Dendritic cell treated with granulocyte-macrophage colony-stimulating factor and Interleukin-4, amounts not matched to agents 40 ng/mL and 50 ng/mL, for 4 days (primary cell): Measurements from ENCODE around the gene TBX3.

Source experiments
- H3K27ac Mint-ChIP-seq: one replicate; pipeline ENCODE4 v1.8.0; 2022; ENCODE audit warnings: mild to moderate bottlenecking, mixed read lengths
- H3K27me3 Mint-ChIP-seq: one replicate; pipeline ENCODE4 v1.8.0; 2022; ENCODE audit warnings: mild to moderate bottlenecking, mixed read lengths
- H3K36me3 Mint-ChIP-seq: one replicate; pipeline ENCODE4 v1.8.0; 2022; ENCODE audit warnings: low read depth, mixed read lengths
- H3K4me1 Mint-ChIP-seq: one replicate; pipeline ENCODE4 v1.8.0; 2022; ENCODE audit warnings: low read depth, mixed read lengths
- H3K4me3 Mint-ChIP-seq: one replicate; pipeline ENCODE4 v1.8.0; 2022; ENCODE audit warnings: mild to moderate bottlenecking, moderate library complexity, mixed read lengths
- H3K9me3 Mint-ChIP-seq: one replicate; pipeline ENCODE4 v1.8.0; 2022; ENCODE audit warnings: mixed read lengths
- intact Hi-C: fragments of 100-400 bp; cut with micrococcal nuclease; formaldehyde crosslinking; loops from one replicate; pipeline ENCODE4 v1.15.0; 2022

Gene TBX3

DNA sequence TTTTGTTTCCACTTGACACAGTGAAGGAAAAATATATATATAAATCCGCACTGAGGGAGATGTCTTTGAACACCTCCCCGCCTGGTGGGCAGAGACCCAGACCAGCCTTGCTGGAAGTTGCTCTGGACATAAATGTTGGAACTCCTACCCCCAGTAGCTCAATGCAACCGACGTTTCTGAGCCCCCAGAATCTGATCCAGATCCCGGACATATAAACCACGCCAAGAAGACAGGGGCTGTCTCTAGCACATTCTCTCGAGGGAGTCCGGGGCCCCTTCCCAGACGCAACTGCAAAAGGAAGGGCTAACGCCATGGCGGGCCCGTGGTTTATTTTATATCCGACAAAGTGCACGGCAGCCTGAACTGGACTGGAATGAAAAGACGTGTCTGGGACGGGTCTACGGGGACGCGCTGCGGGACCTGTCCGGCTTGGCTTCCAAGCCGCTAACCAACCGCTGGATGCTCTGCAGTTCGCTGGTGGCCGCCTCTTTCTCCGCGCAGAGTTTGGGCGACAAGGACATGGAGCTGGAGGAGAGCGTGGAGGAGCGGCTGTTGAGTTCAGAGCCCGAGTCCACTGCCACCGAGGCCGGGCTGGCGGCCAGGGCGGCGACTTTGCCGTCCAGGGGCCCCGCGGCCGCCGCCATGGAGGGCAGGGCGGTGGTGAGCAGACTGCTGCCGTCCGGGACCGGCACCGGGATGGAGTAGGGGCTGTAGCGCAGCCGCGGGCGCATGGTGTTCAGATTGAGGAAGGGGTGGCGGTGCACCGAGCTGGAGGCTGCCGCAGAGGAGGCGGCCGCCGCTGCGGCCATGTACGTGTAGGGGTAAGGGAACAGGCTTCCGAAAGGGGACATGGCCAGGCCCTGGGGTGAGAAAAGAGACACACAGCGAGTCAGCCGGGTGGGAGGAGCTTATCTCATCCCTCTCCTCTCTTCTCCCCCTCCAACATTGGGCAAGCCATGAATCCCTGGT is 12.2 kb downstream of the TBX3 start:
- Mint-ChIP-seq H3K27ac (no peak overlapping the region), H3K9me3 (no peaks in the 10 kb centered on the region), H3K36me3 (no peaks in the 10 kb centered on the region), H3K4me1 (peaks cover 7% of the 10 kb centered on the region), H3K27me3 (peaks cover 93% of the 10 kb centered on the region), H3K4me3 (no peak overlapping the region)
- intact Hi-C loops = no loop called here

DNA sequence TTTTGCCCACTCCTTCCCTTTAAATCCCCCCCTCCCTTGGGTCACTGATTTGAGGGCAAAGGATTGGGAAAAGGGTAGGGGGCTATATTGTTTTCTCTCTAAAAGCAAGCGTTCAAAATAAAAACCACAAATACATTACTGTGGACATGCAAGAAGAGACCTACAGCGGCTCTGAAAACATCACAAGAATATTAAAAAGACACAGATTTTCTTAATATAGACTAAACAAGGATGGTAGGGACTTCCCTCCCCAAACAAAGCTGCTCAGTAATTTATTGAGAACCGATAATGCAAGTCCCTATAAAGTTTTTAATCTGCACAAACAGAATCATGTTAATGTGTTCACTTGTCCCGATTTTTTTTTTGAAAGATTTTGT is 12.9 kb downstream of the TBX3 start:
- Mint-ChIP-seq H3K4me1 (peaks cover 7% of the 10 kb centered on the region), H3K27ac (no peak overlapping the region), H3K4me3 (no peak overlapping the region), H3K27me3 (peaks cover 92% of the 10 kb centered on the region), H3K36me3 (no peaks in the 10 kb centered on the region), H3K9me3 (no peaks in the 10 kb centered on the region)
- intact Hi-C loops = no loop called here

- Mint-ChIP-seq H3K27ac (no peak overlapping the region), H3K4me1 (peaks cover 7% of the 10 kb centered on the region), H3K36me3 (no peaks in the 10 kb centered on the region), H3K9me3 (no peaks in the 10 kb centered on the region), H3K4me3 (no peak overlapping the region), H3K27me3 (peaks cover 92% of the 10 kb centered on the region)
- intact Hi-C loops = no loop called here
Observed at GRCh38 chr12:114670291-114670980, 13.5 kb downstream of the TBX3 start.

GRCh38 chr12:114669401-114670290 is 14.3 kb downstream of the TBX3 start:
- Mint-ChIP-seq H3K9me3 (no peaks in the 10 kb centered on the region), H3K27me3 (peaks cover 90% of the 10 kb centered on the region), H3K4me3 (no peak overlapping the region), H3K36me3 (no peaks in the 10 kb centered on the region), H3K27ac (no peak overlapping the region), H3K4me1 (peaks cover 7% of the 10 kb centered on the region)
- intact Hi-C loops = no loop called here

DNA sequence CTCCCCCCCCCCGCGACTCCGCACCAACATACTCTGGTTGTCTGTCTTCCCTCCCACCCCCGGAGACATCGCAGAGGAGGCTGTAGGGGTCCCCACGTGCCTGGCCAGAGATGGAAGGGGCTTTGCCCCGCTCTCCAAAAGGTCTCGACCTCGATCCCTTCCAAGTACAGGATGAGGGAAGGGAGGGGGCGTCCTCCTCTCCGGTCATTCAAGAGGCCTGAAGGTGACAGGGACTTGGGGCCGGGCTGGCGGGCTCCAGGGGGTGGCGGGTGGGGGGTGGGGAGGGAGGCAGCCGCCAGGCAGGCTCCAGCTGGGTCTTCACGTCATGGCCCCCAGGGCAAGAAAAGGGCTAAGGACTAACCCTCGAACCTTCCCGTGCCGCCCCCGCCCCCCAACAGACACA is 15.1 kb downstream of the TBX3 start:
- no peak overlapping the region for H3K4me3 Mint-ChIP-seq
- intact Hi-C loops = no loop called here
- no peak overlapping the region for H3K27ac Mint-ChIP-seq
- peaks cover 7% of the 10 kb centered on the region for H3K4me1 Mint-ChIP-seq
- H3K9me3 Mint-ChIP-seq = no peaks in the 10 kb centered on the region
- peaks cover 89% of the 10 kb centered on the region for H3K27me3 Mint-ChIP-seq
- no peaks in the 10 kb centered on the region for H3K36me3 Mint-ChIP-seq

DNA sequence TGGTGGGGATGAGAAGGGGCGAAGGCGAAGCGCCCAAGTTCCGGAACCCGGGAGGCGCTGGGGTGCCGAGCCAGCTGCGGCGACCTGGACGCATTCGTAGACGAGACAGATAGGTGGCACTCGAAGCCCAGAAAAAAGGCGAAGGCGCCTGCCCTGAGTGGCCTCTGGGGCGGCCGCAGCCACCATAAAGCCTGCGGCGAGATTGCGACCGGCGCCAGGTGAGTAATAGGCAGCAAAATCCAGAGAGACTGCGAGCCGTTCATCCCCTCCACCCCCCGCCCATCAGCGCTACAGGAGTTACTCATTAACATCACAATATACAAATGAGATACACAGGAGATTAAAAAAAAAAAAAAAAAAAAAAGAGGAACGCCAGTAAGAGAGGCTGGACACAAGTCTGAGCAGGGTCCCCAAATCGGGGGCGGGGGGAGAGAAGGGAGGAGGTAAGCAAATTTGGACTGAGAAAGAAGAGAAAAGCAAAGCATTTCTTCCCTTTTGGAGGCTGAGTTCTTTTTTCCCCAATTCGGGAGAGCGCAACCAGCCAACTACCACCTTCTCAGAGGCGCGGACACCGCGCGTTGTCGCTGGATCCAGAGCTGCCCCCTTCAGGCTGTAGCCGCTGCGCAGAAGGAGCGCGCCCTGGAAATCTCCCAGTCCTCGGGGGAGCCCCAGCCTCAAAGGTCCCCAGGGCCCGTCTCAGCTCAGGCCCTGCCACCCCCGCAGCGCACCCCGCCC is 15.7 kb downstream of the TBX3 start:
- Mint-ChIP-seq H3K27me3 (peaks cover 89% of the 10 kb centered on the region), H3K27ac (no peak overlapping the region), H3K36me3 (no peaks in the 10 kb centered on the region), H3K9me3 (no peaks in the 10 kb centered on the region), H3K4me1 (peaks cover 7% of the 10 kb centered on the region), H3K4me3 (no peak overlapping the region)
- intact Hi-C loops = no loop called here

DNA sequence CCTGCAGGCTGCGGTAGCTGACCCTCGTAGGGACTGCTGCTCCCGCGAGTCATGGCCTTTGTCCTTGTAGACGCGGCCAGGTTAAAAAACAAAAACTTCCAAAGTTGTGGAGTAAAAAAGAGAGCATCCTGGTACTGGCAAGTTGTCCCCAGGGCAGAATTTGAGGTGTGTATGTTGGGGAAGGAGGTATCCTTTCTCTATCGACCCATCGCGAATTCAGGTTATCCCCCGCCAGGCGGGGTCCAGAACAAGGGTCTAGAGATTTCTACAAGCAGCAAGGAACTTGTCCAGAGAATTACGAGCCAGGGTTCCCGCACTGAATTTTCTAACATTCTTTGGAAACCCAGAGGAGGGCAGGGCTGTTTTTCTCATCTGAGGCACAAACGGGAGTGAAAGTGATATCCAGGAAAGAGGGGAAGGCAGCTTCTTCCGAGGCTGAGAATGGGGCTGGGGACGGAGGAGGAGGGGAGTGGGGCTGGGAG is 16.3 kb downstream of the TBX3 start:
- H3K9me3 Mint-ChIP-seq = no peaks in the 10 kb centered on the region
- intact Hi-C loops = no loop called here
- no peak overlapping the region for H3K4me3 Mint-ChIP-seq
- peaks cover 89% of the 10 kb centered on the region for H3K27me3 Mint-ChIP-seq
- H3K27ac Mint-ChIP-seq = no peak overlapping the region
- peaks cover 7% of the 10 kb centered on the region for H3K4me1 Mint-ChIP-seq
- H3K36me3 Mint-ChIP-seq = no peaks in the 10 kb centered on the region

- intact Hi-C loops = no loop called here
- no peaks in the 10 kb centered on the region for H3K36me3 Mint-ChIP-seq
- peaks cover 85% of the 10 kb centered on the region for H3K27me3 Mint-ChIP-seq
- H3K4me1 Mint-ChIP-seq = peaks cover 7% of the 10 kb centered on the region
- no peak overlapping the region for H3K27ac Mint-ChIP-seq
- H3K4me3 Mint-ChIP-seq = no peak overlapping the region
- no peaks in the 10 kb centered on the region for H3K9me3 Mint-ChIP-seq
Observed at GRCh38 chr12:114666746-114667668, 17.0 kb downstream of the TBX3 start.

DNA sequence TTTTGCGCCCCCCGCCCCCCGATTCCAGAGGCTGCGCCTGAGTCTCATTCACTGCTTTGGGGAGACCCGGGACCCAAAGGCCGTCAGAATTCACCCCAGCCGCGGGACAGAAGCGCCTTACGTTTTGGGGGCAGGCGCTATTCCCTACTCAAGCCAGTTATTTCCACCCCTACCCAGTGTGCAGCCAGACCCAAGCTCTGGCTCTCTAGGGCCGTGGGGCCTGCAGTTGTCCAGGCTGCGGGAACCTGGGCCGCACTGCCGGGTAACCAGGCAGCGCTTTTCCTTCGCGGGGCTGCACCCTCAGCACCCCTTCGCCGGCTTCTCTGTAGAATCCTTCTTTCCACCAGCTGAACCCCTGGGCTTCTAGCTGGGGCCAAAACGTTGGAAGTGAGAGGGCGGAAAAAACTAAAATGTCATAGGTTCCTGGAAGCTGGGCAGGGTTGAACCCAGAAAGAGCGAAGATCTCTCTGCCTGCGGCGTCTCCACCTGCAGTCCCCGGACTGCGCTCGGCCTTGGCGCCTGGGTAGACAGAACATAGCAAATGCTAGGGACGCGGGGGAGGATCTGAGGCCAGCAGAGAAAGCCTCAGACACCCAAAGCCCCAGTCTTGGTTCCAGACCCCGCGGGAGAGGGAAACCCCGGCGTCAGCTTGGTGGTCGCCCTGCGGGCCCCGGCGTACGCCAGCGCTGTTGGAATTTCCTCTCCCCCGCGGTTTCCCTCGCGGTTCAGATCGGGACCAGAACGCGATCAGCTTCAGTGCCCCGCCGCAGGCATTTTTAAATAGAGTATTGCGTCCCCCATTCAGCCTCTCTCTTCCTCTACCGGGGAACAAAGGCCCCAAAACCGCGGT is 18.3 kb downstream of the TBX3 start:
- Mint-ChIP-seq H3K27me3 (peaks cover 80% of the 10 kb centered on the region), H3K27ac (no peak overlapping the region), H3K4me3 (no peak overlapping the region), H3K36me3 (no peaks in the 10 kb centered on the region), H3K4me1 (peaks cover 7% of the 10 kb centered on the region), H3K9me3 (no peaks in the 10 kb centered on the region)
- intact Hi-C loops = no loop called here

GRCh38 chr12:114664651-114665320 is 19.2 kb downstream of the TBX3 start:
- no peak overlapping the region for H3K4me3 Mint-ChIP-seq
- H3K4me1 Mint-ChIP-seq = peaks cover 7% of the 10 kb centered on the region
- no peak overlapping the region for H3K27ac Mint-ChIP-seq
- intact Hi-C loops = no loop called here
- H3K36me3 Mint-ChIP-seq = no peaks in the 10 kb centered on the region
- peaks cover 71% of the 10 kb centered on the region for H3K27me3 Mint-ChIP-seq
- H3K9me3 Mint-ChIP-seq = no peaks in the 10 kb centered on the region

- Mint-ChIP-seq H3K4me1 (peaks cover under 1% of the 10 kb centered on the region), H3K9me3 (no peaks in the 10 kb centered on the region), H3K36me3 (no peaks in the 10 kb centered on the region), H3K27me3 (peaks cover 55% of the 10 kb centered on the region), H3K4me3 (no peak overlapping the region), H3K27ac (no peak overlapping the region)
- intact Hi-C loops = loop anchor here (1.0 kb wide), 2 partner anchors 1092 to 1255 kb away; no protein-coding TSS in a partner anchor
Observed at GRCh38 chr12:114662512-114663177, 21.3 kb downstream of the TBX3 start.
